Measurements from ENCODE around the gene CBX1. TPM values are rescaled to one million over a fixed set of nuclear protein-coding genes. Genes with fewer than 3 reads are reported as not detected.

Gene CBX1
- total and polyA plus RNA-seq, 2 of the 4 experiments (the other 2 are of a cell fraction): 35.0 to 54.9 TPM

- H2AFZ ChIP-seq (replicated peaks; ENCODE audit: low read length, poor library complexity): no peak overlapping the region
- POLR2A ChIA-PET (ENCODE audit: unreplicated experiment): no interaction called here
Observed at GRCh38 chr17:48022901-48023300, 78.4 kb downstream of the CBX1 start.

More at GRCh38 chr17:48022901-48023300, 78.4 kb downstream of the CBX1 start:
- Histone ChIP-seq H4K20me1 (ENCODE audit: insufficient read depth, low read length) (peaks cover 3% of the 10 kb centered on the region; the same call in 1 of the 2 replicates), H3K27me3 (ENCODE audit: control insufficient read depth, insufficient read depth, low read length) (no peaks in the 10 kb centered on the region), H3K27ac (ENCODE audit: insufficient read depth, low read length) (no peak overlapping the region), H2BK5ac (ENCODE audit: low read depth, low read length, poor library complexity, severe bottlenecking) (no peak overlapping the region), H3K23ac (ENCODE audit: low read depth, low read length) (no peak overlapping the region), H3K4me3 (ENCODE audit: insufficient read depth, low read depth, low read length) (no peak overlapping the region), H3K4me1 (ENCODE audit: control insufficient read depth, insufficient read depth, low read length) (peaks cover 18% of the 10 kb centered on the region), H3K56ac (ENCODE audit: extremely low read depth, insufficient read depth, low read length) (no peak overlapping the region), H2AK5ac (ENCODE audit: low read depth, low read length) (no peak overlapping the region), H4K8ac (ENCODE audit: low read depth in 2 of 2, low read length in 2 of 2) (no peak overlapping the region), H3K79me1 (ENCODE audit: low read depth in 1 of 2, low read length in 2 of 2) (peaks cover 0 to 7% of the 10 kb centered on the region in 2 experiments; a peak in 1 of 4 replicates), H3K18ac (ENCODE audit: low read depth, low read length) (no peak overlapping the region), H3K9me1 (ENCODE audit: insufficient read depth, low read length) (no peaks in the 10 kb centered on the region), H2BK15ac (ENCODE audit: low read depth, low read length) (no peak overlapping the region), H3K14ac (replicated peaks; ENCODE audit: low read depth, low read length) (no peak overlapping the region), H3K9me3 (ENCODE audit: control insufficient read depth, insufficient read depth, low read length) (no peaks in the 10 kb centered on the region), H3K9ac (ENCODE audit: low read depth, low read length) (no peak overlapping the region), H2BK120ac (ENCODE audit: low read depth, low read length) (no peak overlapping the region), H4K91ac (ENCODE audit: insufficient read depth, low read depth, low read length) (no peak overlapping the region), H2AK9ac (replicated peaks; ENCODE audit: low read depth, low read length, poor library complexity) (no peak overlapping the region), H3K36me3 (ENCODE audit: control insufficient read depth, insufficient read depth, low read length) (no peaks in the 10 kb centered on the region), H3K4me2 (ENCODE audit: low read depth, low read length) (no peak overlapping the region), H3K4ac (ENCODE audit: low read depth, low read length) (no peak overlapping the region), H2BK20ac (ENCODE audit: low read depth, low read length) (no peak overlapping the region), H4K5ac (ENCODE audit: low read depth, low read length) (no peak overlapping the region)
- DNase-seq: no peak
- in situ Hi-C loops (cut with MboI; ENCODE audit: low sequenced_read_pairs): loop anchor here (10.0 kb wide), 1 partner anchor 572 kb away; the partner anchor contains the start of genes HOXB3 and HOXB5
- no peak for ATAC-seq (ENCODE audit: low read depth)
- dilution Hi-C loops (cut with HindIII; ENCODE audit: low sequenced_read_pairs, unreplicated experiment): no loop called here
- CTCF ChIA-PET: no interaction called here
- intact Hi-C loops (cut with micrococcal nuclease): loop anchor here (10.0 kb wide), 1 partner anchor 312 kb away; no protein-coding TSS in a partner anchor
- WGBS, 2 experiments (ENCODE audit: extremely low coverage in 2 of 2, insufficient read length in 1 of 2): 58% methylated on average over 3 of the region's 6 CpGs; no CpG with 5 or more reads in 1 of the 2 experiments
- TF ChIP-seq MAZ (IDR thresholded peaks at IDR 0.05; ENCODE audit: borderline replicate concordance, low read depth, low read length): no peak
- TF ChIP-seq NFE2L2 (IDR thresholded peaks at IDR 0.05; ENCODE audit: low read depth, low read length): no peak
- no peak for TF ChIP-seq CHD1 (IDR thresholded peaks at IDR 0.05; ENCODE audit: low read depth, low read length)
- no peak for TF ChIP-seq RAD21 (IDR thresholded peaks at IDR 0.05; ENCODE audit: low read length)
- TF ChIP-seq, protein P1, sequence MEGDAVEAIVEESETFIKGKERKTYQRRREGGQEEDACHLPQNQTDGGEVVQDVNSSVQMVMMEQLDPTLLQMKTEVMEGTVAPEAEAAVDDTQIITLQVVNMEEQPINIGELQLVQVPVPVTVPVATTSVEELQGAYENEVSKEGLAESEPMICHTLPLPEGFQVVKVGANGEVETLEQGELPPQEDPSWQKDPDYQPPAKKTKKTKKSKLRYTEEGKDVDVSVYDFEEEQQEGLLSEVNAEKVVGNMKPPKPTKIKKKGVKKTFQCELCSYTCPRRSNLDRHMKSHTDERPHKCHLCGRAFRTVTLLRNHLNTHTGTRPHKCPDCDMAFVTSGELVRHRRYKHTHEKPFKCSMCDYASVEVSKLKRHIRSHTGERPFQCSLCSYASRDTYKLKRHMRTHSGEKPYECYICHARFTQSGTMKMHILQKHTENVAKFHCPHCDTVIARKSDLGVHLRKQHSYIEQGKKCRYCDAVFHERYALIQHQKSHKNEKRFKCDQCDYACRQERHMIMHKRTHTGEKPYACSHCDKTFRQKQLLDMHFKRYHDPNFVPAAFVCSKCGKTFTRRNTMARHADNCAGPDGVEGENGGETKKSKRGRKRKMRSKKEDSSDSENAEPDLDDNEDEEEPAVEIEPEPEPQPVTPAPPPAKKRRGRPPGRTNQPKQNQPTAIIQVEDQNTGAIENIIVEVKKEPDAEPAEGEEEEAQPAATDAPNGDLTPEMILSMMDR (conservative IDR thresholded peaks at IDR 0.05; ENCODE audit: low read depth, low read length): no peak
- no peak for TF ChIP-seq RFX5 (IDR thresholded peaks at IDR 0.05; ENCODE audit: low read depth, low read length)
- no peak for TF ChIP-seq POLR2A (IDR thresholded peaks at IDR 0.05; ENCODE audit: low read depth, low read length)
- no peak for TF ChIP-seq SMC3 (IDR thresholded peaks at IDR 0.05; ENCODE audit: low read depth, low read length)
- no peak for TF ChIP-seq USF2 (IDR thresholded peaks at IDR 0.05; ENCODE audit: low read depth, low read length)
- no peak for TF ChIP-seq CEBPB (IDR thresholded peaks at IDR 0.05; ENCODE audit: low read depth, low read length)
- TF ChIP-seq FOS (IDR thresholded peaks at IDR 0.05; ENCODE audit: low read depth, low read length): no peak
- TF ChIP-seq MAFK (IDR thresholded peaks at IDR 0.05; ENCODE audit: low read depth, low read length): no peak
- no peak for TF ChIP-seq RCOR1 (IDR thresholded peaks at IDR 0.05; ENCODE audit: insufficient replicate concordance, low read length)
- TF ChIP-seq MXI1 (IDR thresholded peaks at IDR 0.05; ENCODE audit: borderline replicate concordance, low read depth, low read length): no peak
- no peak for TF ChIP-seq BHLHE40 (IDR thresholded peaks at IDR 0.05; ENCODE audit: low read depth, low read length)
- TF ChIP-seq, protein P2, sequence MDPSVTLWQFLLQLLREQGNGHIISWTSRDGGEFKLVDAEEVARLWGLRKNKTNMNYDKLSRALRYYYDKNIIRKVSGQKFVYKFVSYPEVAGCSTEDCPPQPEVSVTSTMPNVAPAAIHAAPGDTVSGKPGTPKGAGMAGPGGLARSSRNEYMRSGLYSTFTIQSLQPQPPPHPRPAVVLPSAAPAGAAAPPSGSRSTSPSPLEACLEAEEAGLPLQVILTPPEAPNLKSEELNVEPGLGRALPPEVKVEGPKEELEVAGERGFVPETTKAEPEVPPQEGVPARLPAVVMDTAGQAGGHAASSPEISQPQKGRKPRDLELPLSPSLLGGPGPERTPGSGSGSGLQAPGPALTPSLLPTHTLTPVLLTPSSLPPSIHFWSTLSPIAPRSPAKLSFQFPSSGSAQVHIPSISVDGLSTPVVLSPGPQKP (IDR thresholded peaks at IDR 0.05; ENCODE audit: borderline replicate concordance, low read depth, low read length): no peak
- no TSS peak for BruUV-seq (replicated peaks)
